Measurements from ENCODE around the gene SF3A2. TPM values are rescaled to one million over a fixed set of nuclear protein-coding genes. Genes with fewer than 3 reads are reported as not detected.
"Not testable (repeated sequence)": the region's sequence is repeated elsewhere in the genome, so short reads cannot be mapped to it uniquely, and the experiment has no call there.

Gene SF3A2
- 10 to 100 TPM; 49.2 to 98.0 (median 68.6) TPM for polyA plus RNA-seq (ENCODE audit: insufficient read depth in 1 of 5, insufficient read length in 5 of 5, low replicate concordance in 1 of 5)
- long read RNA-seq, donor 1, transcript SF3A2-201 (9 exons, 1,963 nt) = major isoform, 46 of 61 reads
- long read RNA-seq, donor 1, transcript SF3A2-207 (5 exons, 724 nt) = minor isoform, 5 of 61 reads
- long read RNA-seq, donor 1, partial matches to known transcripts = 8 of 61 reads
- long read RNA-seq, donor 1, other reads (novel, unspliced or antisense) = 0 of 61 reads
- long read RNA-seq, donor 2, transcript SF3A2-201 (9 exons, 1,963 nt) = major isoform, 27 of 30 reads
- long read RNA-seq, donor 2, partial matches to known transcripts = 0 of 30 reads
- long read RNA-seq, donor 2, other reads (novel, unspliced or antisense) = 0 of 30 reads
- long read RNA-seq, donor 3, transcript SF3A2-201 (9 exons, 1,963 nt) = major isoform, 27 of 39 reads
- long read RNA-seq, donor 3, partial matches to known transcripts = 10 of 39 reads
- long read RNA-seq, donor 3, other reads (novel, unspliced or antisense) = 0 of 39 reads
- long read RNA-seq, donor 4, transcript SF3A2-201 (9 exons, 1,963 nt) = major isoform, 18 of 36 reads
- long read RNA-seq, donor 4, partial matches to known transcripts = 15 of 36 reads
- long read RNA-seq, donor 4, other reads (novel, unspliced or antisense) = 0 of 36 reads
- long read RNA-seq, donor 5, transcript SF3A2-201 (9 exons, 1,963 nt) = major isoform, 28 of 39 reads
- long read RNA-seq, donor 5, partial matches to known transcripts = 5 of 39 reads
- long read RNA-seq, donor 5, other reads (novel, unspliced or antisense) = 0 of 39 reads
- long read RNA-seq, donor 6, transcript SF3A2-201 (9 exons, 1,963 nt) = major isoform, 51 of 61 reads
- long read RNA-seq, donor 6, partial matches to known transcripts = 8 of 61 reads
- long read RNA-seq, donor 6, other reads (novel, unspliced or antisense) = 0 of 61 reads
- long read RNA-seq, donor 7, transcript SF3A2-201 (9 exons, 1,963 nt) = major isoform, 20 of 20 reads
- long read RNA-seq, donor 7, partial matches to known transcripts = 0 of 20 reads
- long read RNA-seq, donor 7, other reads (novel, unspliced or antisense) = 0 of 20 reads
- long read RNA-seq, donor 8, transcript SF3A2-201 (9 exons, 1,963 nt) = major isoform, 13 of 16 reads
- long read RNA-seq, donor 8, partial matches to known transcripts = 0 of 16 reads
- long read RNA-seq, donor 8, other reads (novel, unspliced or antisense) = 0 of 16 reads

- peak; percentile 99 for DNase-seq
Observed at GRCh38 chr19:2236314-2237050, at the start of gene SF3A2, which contains the start of gene PLEKHJ1. SF3A2 (plus strand) TSS chr19:2236824; CDS start chr19:2243419, 6,595 bp downstream. PLEKHJ1 (minus strand) TSS chr19:2236329; CDS start chr19:2236248, 81 bp downstream.

GRCh38 chr19:2187159-2187558 is 49.5 kb upstream of the SF3A2 start:
- no peak for DNase-seq

GRCh38 chr19:2188708-2189385 is 47.8 kb upstream of the SF3A2 start:
- no peak for DNase-seq

GRCh38 chr19:2189880-2190279 is 46.7 kb upstream of the SF3A2 start:
- no peak for DNase-seq

GRCh38 chr19:2190848-2191455 is 45.7 kb upstream of the SF3A2 start:
- no peak for DNase-seq

- no peak for DNase-seq
Observed at GRCh38 chr19:2191456-2192310, 44.9 kb upstream of the SF3A2 start.

- DNase-seq = no peak
Observed at GRCh38 chr19:2192862-2193261, 43.8 kb upstream of the SF3A2 start.

GRCh38 chr19:2193807-2194206 is 42.8 kb upstream of the SF3A2 start:
- DNase-seq = no peak

- no peak for DNase-seq
Observed at GRCh38 chr19:2194513-2195078, 42.0 kb upstream of the SF3A2 start.

- no peak for DNase-seq
Observed at GRCh38 chr19:2195361-2195760, 41.3 kb upstream of the SF3A2 start.

GRCh38 chr19:2195914-2196313 is 40.7 kb upstream of the SF3A2 start:
- no peak for DNase-seq

- no peak for DNase-seq
Observed at GRCh38 chr19:2197270-2197669, 39.4 kb upstream of the SF3A2 start.

GRCh38 chr19:2198317-2198716 is 38.3 kb upstream of the SF3A2 start:
- no peak for DNase-seq

- no peak for DNase-seq
Observed at GRCh38 chr19:2199215-2199614, 37.4 kb upstream of the SF3A2 start.

- no peak for DNase-seq
Observed at GRCh38 chr19:2199861-2200623, 36.6 kb upstream of the SF3A2 start.

GRCh38 chr19:2200624-2201294 is 35.9 kb upstream of the SF3A2 start:
- DNase-seq = not testable (repeated sequence)

- DNase-seq = no peak
Observed at GRCh38 chr19:2201473-2202148, 35.0 kb upstream of the SF3A2 start.
